Uterus (tissue), 4 donors: ENCODE data around the gene CSF3R. TPM values are rescaled to one million over a fixed set of nuclear protein-coding genes. Genes with fewer than 3 reads are reported as not detected.
"Not testable (repeated sequence)": the region's sequence is repeated elsewhere in the genome, so short reads cannot be mapped to it uniquely, and the experiment has no call there.

Experiments used
- DNase-seq, 2 donors: peaks; one replicate each; pipeline ENCODE4 v3.0.0-alpha.2; 2019 to 2020
- H3K27ac ChIP-seq, 2 donors: fragments of 200-600 bp; sonication (generic); 1 replicate in 1 of 2; 2 replicates in 1 of 2; pipeline ENCODE4 v1.5.1; 2016 to 2018
- H3K27me3 ChIP-seq, 2 donors: fragments of 200-600 bp; sonication (generic); one replicate each; pipeline ENCODE4 v1.5.1; 2018 to 2019; ENCODE audit warnings: control low read depth in 1 of 2
- H3K36me3 ChIP-seq, 2 donors: fragments of 200-600 bp; sonication (generic); one replicate each; pipeline ENCODE4 v1.5.1; 2019; ENCODE audit warnings: control low read depth in 1 of 2
- H3K4me1 ChIP-seq, 2 donors: fragments of 200-600 bp; sonication (generic); one replicate each; pipeline ENCODE4 v1.5.1; 2018 to 2019; ENCODE audit warnings: control low read depth in 1 of 2
- H3K4me3 ChIP-seq, 2 donors: fragments of 200-600 bp; sonication (generic); 1 replicate in 1 of 2; 2 replicates in 1 of 2; pipeline ENCODE4 v1.5.1; 2018 to 2019; ENCODE audit warnings: mild to moderate bottlenecking in 1 of 2
- H3K9me3 ChIP-seq, 2 donors: fragments of 200-600 bp; sonication (generic); one replicate each; pipeline ENCODE4 v1.5.1; 2019; ENCODE audit warnings: control low read depth in 1 of 2
- CTCF ChIP-seq, 4 experiments: fragments of 200-600 bp in 2 of 4; fragments of 450-650 bp in 2 of 4; sonication (generic) in 2 of 4; IDR thresholded peaks; one replicate each; pipeline ENCODE4 v1.5.1; 2016 to 2019; ENCODE audit warnings: antibody characterized with exemption in 4 of 4, mild to moderate bottlenecking in 2 of 4, moderate library complexity in 1 of 4
- POLR2A ChIP-seq, 2 donors: fragments of 450-650 bp; IDR thresholded peaks; one replicate each; pipeline ENCODE4 v1.6.1; 2016; ENCODE audit warnings: antibody characterized with exemption in 2 of 2, mild to moderate bottlenecking in 1 of 2, moderate library complexity in 1 of 2
- intact Hi-C: fragments of 100-400 bp; cut with DNase I; formaldehyde crosslinking; loops from one replicate; pipeline ENCODE4 v1.15.1; 2023; ENCODE audit warnings: low total_unique reads
- total RNA-seq, 4 donors: library from RNA; depleted of rRNA in 3 of 4; stranded (reverse); fragments of >200 nt in 3 of 4; gene quantifications; one replicate each; pipeline versions ENCODE4 v1.1.0 to v1.2.4, GENCODE V29; 2014 to 2023
- donor health status: DM: yes; HTN: yes; CAD: no.

CSF3R gene
- total RNA-seq, 4 donors from 2014 or later, result 4.9 to 9.7 (median 6.6) TPM

- Histone ChIP-seq H3K27ac (no peak overlapping the region), H3K4me1 (no peaks in the 10 kb centered on the region), H3K9me3 (no peaks in the 10 kb centered on the region), H3K4me3 (no peak overlapping the region), H3K36me3 (no peaks in the 10 kb centered on the region), H3K27me3 (no peaks in the 10 kb centered on the region)
- no peak for TF ChIP-seq POLR2A (IDR thresholded peaks at IDR 0.05)
- no peak for TF ChIP-seq CTCF (IDR thresholded peaks at IDR 0.05)
- DNase-seq, result no peak
- intact Hi-C loops, result no loop called here
Measured at GRCh38 chr1:36503733-36504132, 21.0 kb upstream of the CSF3R start.

- Histone ChIP-seq H3K4me3 (no peak overlapping the region), H3K36me3 (no peaks in the 10 kb centered on the region), H3K27ac (no peak overlapping the region), H3K27me3 (no peaks in the 10 kb centered on the region), H3K4me1 (no peaks in the 10 kb centered on the region), H3K9me3 (no peaks in the 10 kb centered on the region)
- no peak for TF ChIP-seq CTCF (IDR thresholded peaks at IDR 0.05)
- TF ChIP-seq POLR2A (IDR thresholded peaks at IDR 0.05), result no peak
- intact Hi-C loops, result no loop called here
- no peak for DNase-seq
Measured at GRCh38 chr1:36503159-36503558, 20.4 kb upstream of the CSF3R start.

- Histone ChIP-seq H3K36me3 (no peaks in the 10 kb centered on the region), H3K9me3 (no peaks in the 10 kb centered on the region), H3K27me3 (no peaks in the 10 kb centered on the region), H3K27ac (no peak overlapping the region), H3K4me1 (no peaks in the 10 kb centered on the region), H3K4me3 (no peak overlapping the region)
- intact Hi-C loops, result no loop called here
- TF ChIP-seq POLR2A (IDR thresholded peaks at IDR 0.05) (no peak), CTCF (IDR thresholded peaks at IDR 0.05) (no peak)
- no peak for DNase-seq
Measured at GRCh38 chr1:36502616-36503015, 19.9 kb upstream of the CSF3R start.

DNA sequence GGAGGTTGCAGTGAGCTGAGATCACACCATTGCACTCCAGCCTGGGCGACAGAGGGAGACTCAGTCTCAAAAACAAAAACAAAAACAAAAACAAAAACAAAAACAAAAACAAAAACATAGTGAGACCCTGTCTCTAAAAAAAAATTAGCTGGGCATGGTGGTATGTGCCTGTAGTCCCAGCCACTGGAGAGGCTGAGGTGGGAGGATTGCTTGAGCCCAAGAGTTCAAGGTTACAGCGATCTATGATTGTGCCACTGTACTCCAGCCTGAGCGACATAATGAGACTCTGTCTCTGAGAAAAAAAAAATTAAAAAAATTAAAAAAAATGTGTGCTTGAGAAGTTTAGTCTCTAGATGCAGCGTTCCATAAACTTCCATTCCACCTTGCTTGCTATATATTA, 19.2 kb upstream of the CSF3R start:
- intact Hi-C loops, H3K27me3 ChIP-seq, H3K4me1 ChIP-seq, DNase-seq, H3K4me3 ChIP-seq, H3K36me3 ChIP-seq, H3K9me3 ChIP-seq, H3K27ac ChIP-seq: not testable (repeated sequence)

DNA sequence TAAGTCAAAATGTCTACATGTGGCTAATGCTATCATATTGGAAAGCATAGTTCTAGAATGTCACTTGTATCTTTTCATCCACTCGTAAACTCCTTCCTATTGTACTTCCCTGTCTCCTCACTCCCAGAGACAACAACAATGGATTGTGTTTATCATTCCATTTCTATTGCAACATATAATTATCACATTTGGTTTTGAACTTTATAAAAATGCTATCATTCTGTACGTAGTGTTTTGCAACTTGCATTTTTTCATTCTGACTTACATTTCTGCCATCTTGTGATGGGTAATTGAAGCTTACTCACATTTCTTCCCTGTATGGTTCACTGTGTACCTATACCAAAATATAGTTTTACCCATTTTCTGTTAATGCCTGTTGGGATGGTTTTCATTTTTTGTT, 14.5 kb upstream of the CSF3R start:
- Histone ChIP-seq H3K9me3 (no peaks in the 10 kb centered on the region), H3K4me1 (no peaks in the 10 kb centered on the region), H3K4me3 (no peak overlapping the region), H3K36me3 (no peaks in the 10 kb centered on the region), H3K27ac (no peak overlapping the region), H3K27me3 (no peaks in the 10 kb centered on the region)
- no peak for DNase-seq
- TF ChIP-seq CTCF (IDR thresholded peaks at IDR 0.05) (no peak), POLR2A (IDR thresholded peaks at IDR 0.05) (no peak)
- intact Hi-C loops, result no loop called here

- Histone ChIP-seq H3K36me3 (no peaks in the 10 kb centered on the region), H3K27ac (no peak overlapping the region), H3K9me3 (no peaks in the 10 kb centered on the region), H3K4me1 (no peaks in the 10 kb centered on the region), H3K4me3 (no peak overlapping the region), H3K27me3 (no peaks in the 10 kb centered on the region)
- intact Hi-C loops, result no loop called here
- TF ChIP-seq POLR2A (IDR thresholded peaks at IDR 0.05) (no peak), CTCF (IDR thresholded peaks at IDR 0.05) (no peak)
- no peak for DNase-seq
Measured at GRCh38 chr1:36494971-36495370, 12.3 kb upstream of the CSF3R start.
